HG03521 (cell line): ENCODE measurements around the gene CLEC18B.
"Not testable (repeated sequence)": the region's sequence is repeated elsewhere in the genome, so short reads cannot be mapped to it uniquely, and the experiment has no call there.

Experiments used
- ATAC-seq: cut with Tn5 transposase; IDR thresholded peaks from one replicate; pipeline ENCODE4 v1.9.1; 2021; ENCODE audit warnings: mild to moderate bottlenecking, moderate library complexity; ENCODE audit not compliant: unreplicated experiment

CLEC18B gene

GRCh38 chr16:74420612-74421481, at the start of gene CLEC18B:
Gene CLEC18B, minus strand, starts transcription at chr16:74421478. Its CDS starts 208 bp downstream, at chr16:74421270.
- ATAC-seq: not testable (repeated sequence)

- ATAC-seq: no peak
Observed at GRCh38 chr16:74469946-74470478, 48.7 kb upstream of the CLEC18B start.

- no peak for ATAC-seq
Observed at GRCh38 chr16:74468807-74469525, 47.7 kb upstream of the CLEC18B start.

GRCh38 chr16:74466872-74467271, 45.6 kb upstream of the CLEC18B start:
- ATAC-seq: peak; percentile 63

GRCh38 chr16:74465851-74466685, 44.8 kb upstream of the CLEC18B start:
- no peak for ATAC-seq

- no peak for ATAC-seq
Observed at GRCh38 chr16:74465281-74465680, 44.0 kb upstream of the CLEC18B start.

GRCh38 chr16:74463888-74464287, 42.6 kb upstream of the CLEC18B start:
- ATAC-seq: no peak

GRCh38 chr16:74462361-74462760, 41.1 kb upstream of the CLEC18B start:
- no peak for ATAC-seq

GRCh38 chr16:74461826-74462225, 40.5 kb upstream of the CLEC18B start:
- ATAC-seq: no peak

- no peak for ATAC-seq
Observed at GRCh38 chr16:74460542-74460941, 39.3 kb upstream of the CLEC18B start.

GRCh38 chr16:74456290-74456625, 35.0 kb upstream of the CLEC18B start:
- no peak for ATAC-seq

- ATAC-seq: no peak
Observed at GRCh38 chr16:74455619-74456289, 34.5 kb upstream of the CLEC18B start.

- ATAC-seq: no peak
Observed at GRCh38 chr16:74455213-74455612, 33.9 kb upstream of the CLEC18B start.

- peak; percentile 70 for ATAC-seq
Observed at GRCh38 chr16:74451951-74452758, 30.9 kb upstream of the CLEC18B start.

- no peak for ATAC-seq
Observed at GRCh38 chr16:74450967-74451760, 29.9 kb upstream of the CLEC18B start.

GRCh38 chr16:74450236-74450635, 29.0 kb upstream of the CLEC18B start:
- no peak for ATAC-seq

- no peak for ATAC-seq
Observed at GRCh38 chr16:74449470-74449869, 28.2 kb upstream of the CLEC18B start.

- no peak for ATAC-seq
Observed at GRCh38 chr16:74448990-74449389, 27.7 kb upstream of the CLEC18B start.

- no peak for ATAC-seq
Observed at GRCh38 chr16:74447578-74447977, 26.3 kb upstream of the CLEC18B start.
